Tongue (tissue), 2 donors: ENCODE data around the gene ASGR1. TPM values are rescaled to one million over a fixed set of nuclear protein-coding genes. Genes with fewer than 3 reads are reported as not detected.
A peak's percentile ranks its signal among the peaks of the same experiment; 100 is the strongest.

ENCODE experiments used
- DNase-seq: peaks from one replicate; pipeline ENCODE4 v3.0.0-alpha.2; 2015
- total RNA-seq: library from RNA; depleted of rRNA; stranded (reverse); fragments of >200 nt; gene quantifications from one replicate; pipeline ENCODE4 v1.2.3, GENCODE V29; 2014

The ASGR1 gene
- total RNA-seq: 0.21 TPM

DNA sequence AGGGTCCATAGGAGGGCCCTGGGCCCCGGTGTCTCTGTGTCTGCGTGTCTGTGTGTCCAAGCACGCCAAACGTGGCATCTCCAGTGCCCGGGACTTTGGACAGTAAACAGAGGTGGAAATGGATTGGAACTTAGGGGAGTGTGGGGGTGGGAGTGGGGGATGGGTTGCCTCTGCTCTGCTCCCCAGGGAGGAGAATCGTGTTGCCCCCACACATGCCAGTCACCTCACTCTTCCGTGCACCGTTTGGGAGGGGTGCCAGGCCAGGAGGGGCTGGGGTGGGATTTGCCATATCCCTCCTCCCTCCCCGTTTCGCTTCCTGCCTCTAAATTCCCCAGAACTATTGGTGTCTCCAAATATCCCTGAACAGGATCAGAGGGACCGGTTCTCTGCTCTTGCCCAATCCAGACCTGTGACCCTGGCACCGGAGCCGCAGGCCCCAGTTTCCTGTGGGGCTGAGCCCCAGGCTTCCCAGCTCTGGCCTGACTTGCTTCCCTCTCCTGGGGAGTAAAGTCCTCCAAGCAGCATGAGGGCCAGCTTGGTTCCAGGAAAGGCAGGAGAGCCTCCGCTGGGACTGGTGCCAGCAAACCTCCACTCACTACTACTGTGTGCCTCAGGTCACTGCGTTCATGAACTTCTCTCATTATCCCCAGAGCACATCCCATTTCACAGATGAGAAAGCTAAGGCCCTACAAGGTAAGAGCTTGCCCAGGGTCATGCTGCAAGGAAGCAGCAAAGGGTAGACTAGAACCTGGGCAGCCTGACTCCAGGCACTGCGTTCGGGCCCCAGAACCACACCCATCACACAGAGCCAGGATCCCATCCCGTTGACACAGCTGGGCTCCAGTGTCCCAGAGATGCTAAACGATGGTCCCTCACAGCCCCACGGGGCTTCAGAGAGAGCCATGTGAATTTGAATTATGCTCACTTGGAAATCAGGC, at the start of gene ASGR1:
Gene ASGR1 (minus strand): TSS at position 54 of the 938 bp plus-strand sequence. CDS start 807 bp downstream, outside the sequence.
- no peak for DNase-seq

- no peak for DNase-seq
These were observed 49.8 kb upstream of the ASGR1 start for GRCh38 chr17:7228920-7229319.

GRCh38 chr17:7226721-7227710, 47.8 kb upstream of the ASGR1 start:
- no peak for DNase-seq

GRCh38 chr17:7225711-7226331, 46.7 kb upstream of the ASGR1 start:
- DNase-seq: no peak

DNA sequence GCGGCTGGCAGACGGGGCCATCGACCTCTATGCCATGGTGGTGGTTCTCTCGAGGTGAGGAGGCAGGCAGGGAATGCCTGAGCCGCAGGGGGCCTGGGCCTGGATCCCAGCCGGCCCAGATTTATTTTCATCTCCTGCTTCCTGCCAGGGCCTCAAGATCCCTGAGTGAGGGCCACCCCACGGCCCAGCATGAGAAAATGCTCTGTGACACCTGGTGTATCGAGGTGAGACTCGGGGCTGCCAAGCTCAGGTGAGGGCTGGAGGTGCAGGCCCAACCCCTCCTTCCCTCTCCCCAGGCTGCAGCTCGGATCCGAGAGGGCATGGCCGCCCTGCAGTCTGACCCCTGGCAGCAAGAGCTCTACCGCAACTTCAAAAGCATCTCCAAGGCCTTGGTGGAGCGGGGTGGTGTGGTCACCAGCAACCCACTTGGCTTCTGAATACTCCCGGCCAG, 45.5 kb upstream of the ASGR1 start:
- no peak for DNase-seq

DNA sequence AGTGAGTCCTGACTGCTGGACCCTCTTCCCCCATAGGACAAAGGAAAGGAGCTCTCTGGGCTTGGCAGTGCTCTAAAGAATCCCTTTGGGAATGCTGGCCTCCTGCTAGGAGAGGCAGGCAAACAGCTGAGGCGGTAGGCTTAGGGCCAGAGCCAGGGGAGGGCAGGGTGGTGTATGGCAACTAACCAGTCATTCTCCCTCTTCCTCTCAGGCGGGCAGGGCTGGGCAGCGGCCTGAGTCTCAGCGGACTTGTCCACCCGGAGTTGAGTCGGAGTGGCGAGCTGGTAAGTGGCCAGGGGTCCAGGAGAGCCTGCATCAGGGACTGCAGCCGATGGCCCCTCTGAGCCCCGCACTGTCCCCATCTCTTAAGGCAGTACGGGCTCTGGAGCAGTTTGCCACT, 44.9 kb upstream of the ASGR1 start:
- DNase-seq: no peak

GRCh38 chr17:7223375-7223774, 44.2 kb upstream of the ASGR1 start:
- no peak for DNase-seq

- DNase-seq: no peak
These were observed 43.8 kb upstream of the ASGR1 start for GRCh38 chr17:7222972-7223292.

DNA sequence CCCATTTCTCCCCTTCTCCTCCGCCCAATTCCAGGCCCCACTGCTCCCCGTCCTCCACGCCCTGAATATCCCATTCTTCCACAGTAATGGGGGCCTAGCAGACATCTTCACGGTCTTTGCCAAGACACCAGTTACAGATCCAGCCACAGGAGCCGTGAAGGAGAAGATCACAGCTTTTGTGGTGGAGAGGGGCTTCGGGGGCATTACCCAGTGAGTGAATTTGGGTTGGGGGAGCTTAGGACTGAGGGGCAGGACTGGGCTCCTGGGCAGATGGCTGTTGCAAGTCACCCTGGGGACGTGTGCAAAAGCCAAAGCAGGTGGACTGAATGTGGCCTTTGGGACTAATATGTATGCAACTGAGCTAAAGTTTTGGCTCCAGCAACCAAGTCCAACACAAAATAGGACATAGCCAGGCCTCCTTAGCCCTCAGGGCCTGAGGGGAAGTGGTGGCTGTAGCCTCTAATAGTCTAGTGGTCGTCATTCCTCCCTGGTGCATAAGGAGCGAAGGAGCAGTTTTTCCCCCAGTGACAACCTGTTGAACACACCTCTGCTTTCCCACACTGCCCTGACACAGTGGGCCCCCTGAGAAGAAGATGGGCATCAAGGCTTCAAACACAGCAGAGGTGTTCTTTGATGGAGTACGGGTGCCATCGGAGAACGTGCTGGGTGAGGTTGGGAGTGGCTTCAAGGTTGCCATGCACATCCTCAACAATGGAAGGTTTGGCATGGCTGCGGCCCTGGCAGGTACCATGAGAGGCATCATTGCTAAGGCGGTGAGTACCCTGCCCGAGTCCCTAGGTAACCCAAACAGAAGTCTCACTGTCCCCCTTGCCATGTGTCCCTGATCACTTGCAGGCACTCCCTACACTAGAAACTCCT, 43.2 kb upstream of the ASGR1 start:
- no peak for DNase-seq

- no peak for DNase-seq
These were observed 42.3 kb upstream of the ASGR1 start for GRCh38 chr17:7221278-7222092.

- DNase-seq: no peak
These were observed 41.6 kb upstream of the ASGR1 start for GRCh38 chr17:7220593-7221277.

DNA sequence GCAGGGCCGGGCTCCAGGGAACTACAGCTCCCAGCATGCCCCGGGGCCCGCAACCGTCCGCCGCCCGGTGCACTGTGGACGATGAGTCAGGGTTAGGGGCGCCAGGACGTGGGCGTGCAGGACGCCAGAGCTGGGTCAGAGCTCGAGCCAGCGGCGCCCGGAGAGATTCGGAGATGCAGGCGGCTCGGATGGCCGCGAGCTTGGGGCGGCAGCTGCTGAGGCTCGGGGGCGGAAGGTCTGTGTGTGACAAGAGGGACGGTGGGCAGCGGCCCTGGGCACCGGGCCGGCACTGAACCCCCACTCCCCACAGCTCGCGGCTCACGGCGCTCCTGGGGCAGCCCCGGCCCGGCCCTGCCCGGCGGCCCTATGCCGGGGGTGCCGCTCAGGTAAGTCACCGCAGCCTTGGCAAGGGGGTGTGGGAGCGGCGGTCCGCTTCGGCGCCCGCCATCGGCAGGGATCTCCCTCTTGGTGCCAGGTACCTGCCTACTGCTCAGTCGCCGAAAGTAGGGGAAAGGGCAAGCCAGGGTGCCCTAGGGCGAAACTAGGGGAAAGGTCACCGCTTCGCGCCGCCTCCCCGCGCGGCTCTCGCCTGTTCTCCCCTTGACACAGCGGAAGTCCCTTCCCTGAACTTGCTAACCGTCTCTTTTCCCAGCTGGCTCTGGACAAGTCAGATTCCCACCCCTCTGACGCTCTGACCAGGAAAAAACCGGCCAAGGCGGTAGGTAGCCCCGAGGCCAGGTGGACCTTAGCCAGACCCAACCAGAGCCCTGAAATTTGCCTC, 40.8 kb upstream of the ASGR1 start, which contains the start of the genes ACADVL and DLG4:
Gene ACADVL (plus strand): TSS at position 127 of the 781 bp plus-strand sequence. CDS start 47 bp downstream, at position 174.
Gene DLG4 (minus strand): TSS at position 25 of the 781 bp plus-strand sequence.
- DNase-seq: peak; percentile 95

DNA sequence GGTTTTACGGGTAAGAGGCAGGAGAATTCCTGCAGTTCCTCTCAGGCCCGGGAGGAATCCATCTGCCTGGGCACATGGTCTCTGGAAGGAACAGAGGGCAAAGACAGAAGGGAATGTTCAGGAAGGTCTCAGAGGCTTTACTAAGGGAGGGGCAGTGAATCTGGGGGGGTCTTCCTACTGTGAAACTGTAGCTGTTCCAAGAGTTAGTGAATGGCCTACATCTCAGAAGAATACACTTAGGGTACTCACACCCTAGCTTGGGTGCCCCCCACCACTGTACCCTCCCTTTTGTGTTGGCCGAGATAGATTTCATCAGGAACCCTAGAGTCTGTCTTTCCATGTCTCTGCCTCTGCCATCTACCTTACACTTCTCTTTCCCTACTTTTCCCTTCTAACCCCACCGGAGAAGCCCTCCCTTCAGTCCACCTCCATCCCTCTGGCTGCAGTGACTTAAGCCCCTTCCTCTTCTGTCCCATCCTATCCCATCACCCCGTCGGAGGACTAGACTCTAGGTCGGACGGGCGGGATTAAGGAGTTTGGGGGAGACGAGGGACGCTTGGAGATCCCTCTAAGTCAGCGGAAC, 40.1 kb upstream of the ASGR1 start:
- no peak for DNase-seq

- DNase-seq: no peak
These were observed 39.6 kb upstream of the ASGR1 start for GRCh38 chr17:7218758-7219157.

- no peak for DNase-seq
These were observed 39.0 kb upstream of the ASGR1 start for GRCh38 chr17:7218166-7218565.

- peak; percentile 88 for DNase-seq
These were observed 38.2 kb upstream of the ASGR1 start for GRCh38 chr17:7217113-7217987.
